Transverse colon (tissue), 4 donors: ENCODE results near the gene H19.

Source experiments
- CTCF ChIP-seq, 5 experiments: fragments of 200-600 bp in 3 of 5; fragments of 450-650 bp in 2 of 5; sonication (generic) in 3 of 5; IDR thresholded peaks; 1 replicate in 2 of 5; 2 replicates in 3 of 5; pipeline ENCODE4 v1.5.1; 2016 to 2017; ENCODE audit warnings: antibody characterized with exemption in 5 of 5, inconsistent platforms in 3 of 5, mild to moderate bottlenecking in 2 of 5, moderate library complexity in 1 of 5
- EP300 ChIP-seq: sonication (generic); formaldehyde crosslinking; IDR thresholded peaks from one replicate; pipeline ENCODE4 v1.6.1; 2017; ENCODE audit warnings: antibody characterized with exemption, low read depth
- POLR2A ChIP-seq: fragments of 450-650 bp; IDR thresholded peaks from one replicate; pipeline ENCODE4 v1.6.1; 2016; ENCODE audit warnings: antibody characterized with exemption, mild to moderate bottlenecking, moderate library complexity
- POLR2AphosphoS5 ChIP-seq, 3 donors: sonication (generic); formaldehyde crosslinking; IDR thresholded peaks; one replicate each; pipeline ENCODE4 v1.6.1; 2016; ENCODE audit warnings: antibody characterized with exemption in 3 of 3

GRCh38 chr11:1988174-1988573 is 9.5 kb downstream of the H19 start:
- TF ChIP-seq POLR2A (no peak), POLR2AphosphoS5 (IDR thresholded peaks at IDR 0.05) (no peak), CTCF (IDR thresholded peaks at IDR 0.05) (no peak), EP300 (no peak)
